GM12874 (cell line): ENCODE results near the gene PCCA.

Experiments used
- CTCF ChIP-seq: IDR thresholded peaks from 2 replicates; pipeline ENCODE4 v1.5.1; 2011; ENCODE audit warnings: low read depth, mild to moderate bottlenecking, control low read depth, low read length, moderate library complexity; ENCODE audit not compliant: insufficient read depth

Gene PCCA

GRCh38 chr13:100552755-100553154 lies 463.9 kb downstream of the PCCA start:
- TF ChIP-seq CTCF, result no peak

- no peak for TF ChIP-seq CTCF
Observed at GRCh38 chr13:100559886-100560285, 471.0 kb downstream of the PCCA start.

- TF ChIP-seq CTCF, result no peak
Observed at GRCh38 chr13:100560498-100561157, 471.7 kb downstream of the PCCA start.

GRCh38 chr13:100561158-100561499 lies 472.2 kb downstream of the PCCA start:
- TF ChIP-seq CTCF, result no peak

GRCh38 chr13:100561599-100562204 lies 472.8 kb downstream of the PCCA start:
- no peak for TF ChIP-seq CTCF

- TF ChIP-seq CTCF, result no peak
Observed at GRCh38 chr13:100563779-100564178, 474.9 kb downstream of the PCCA start.

GRCh38 chr13:100564444-100565223 lies 475.7 kb downstream of the PCCA start:
- no peak for TF ChIP-seq CTCF
